ENCODE measurements around the gene IFNLR1.

GRCh38 chr1:24138476-24139221 is 48.4 kb downstream of the IFNLR1 start:
- no peak for TF ChIP-seq ARNTL (CRISPR knock-in tag; IDR thresholded peaks at IDR 0.05; ENCODE audit: borderline replicate concordance, low read depth)
- TF ChIP-seq, protein P1, sequence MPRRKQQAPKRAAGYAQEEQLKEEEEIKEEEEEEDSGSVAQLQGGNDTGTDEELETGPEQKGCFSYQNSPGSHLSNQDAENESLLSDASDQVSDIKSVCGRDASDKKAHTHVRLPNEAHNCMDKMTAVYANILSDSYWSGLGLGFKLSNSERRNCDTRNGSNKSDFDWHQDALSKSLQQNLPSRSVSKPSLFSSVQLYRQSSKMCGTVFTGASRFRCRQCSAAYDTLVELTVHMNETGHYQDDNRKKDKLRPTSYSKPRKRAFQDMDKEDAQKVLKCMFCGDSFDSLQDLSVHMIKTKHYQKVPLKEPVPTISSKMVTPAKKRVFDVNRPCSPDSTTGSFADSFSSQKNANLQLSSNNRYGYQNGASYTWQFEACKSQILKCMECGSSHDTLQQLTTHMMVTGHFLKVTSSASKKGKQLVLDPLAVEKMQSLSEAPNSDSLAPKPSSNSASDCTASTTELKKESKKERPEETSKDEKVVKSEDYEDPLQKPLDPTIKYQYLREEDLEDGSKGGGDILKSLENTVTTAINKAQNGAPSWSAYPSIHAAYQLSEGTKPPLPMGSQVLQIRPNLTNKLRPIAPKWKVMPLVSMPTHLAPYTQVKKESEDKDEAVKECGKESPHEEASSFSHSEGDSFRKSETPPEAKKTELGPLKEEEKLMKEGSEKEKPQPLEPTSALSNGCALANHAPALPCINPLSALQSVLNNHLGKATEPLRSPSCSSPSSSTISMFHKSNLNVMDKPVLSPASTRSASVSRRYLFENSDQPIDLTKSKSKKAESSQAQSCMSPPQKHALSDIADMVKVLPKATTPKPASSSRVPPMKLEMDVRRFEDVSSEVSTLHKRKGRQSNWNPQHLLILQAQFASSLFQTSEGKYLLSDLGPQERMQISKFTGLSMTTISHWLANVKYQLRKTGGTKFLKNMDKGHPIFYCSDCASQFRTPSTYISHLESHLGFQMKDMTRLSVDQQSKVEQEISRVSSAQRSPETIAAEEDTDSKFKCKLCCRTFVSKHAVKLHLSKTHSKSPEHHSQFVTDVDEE (CRISPR knock-in tag; IDR thresholded peaks at IDR 0.05) = no peak
- no peak for TF ChIP-seq ZFP30 (CRISPR knock-in tag; IDR thresholded peaks at IDR 0.05)
- TF ChIP-seq RARB (CRISPR knock-in tag; IDR thresholded peaks at IDR 0.05) = no peak
- TF ChIP-seq ISL1 (CRISPR knock-in tag; IDR thresholded peaks at IDR 0.05) = no peak
- TF ChIP-seq ZFP3 (CRISPR knock-in tag; IDR thresholded peaks at IDR 0.05) = no peak
- TF ChIP-seq ZNF565 (CRISPR knock-in tag; conservative IDR thresholded peaks at IDR 0.05; ENCODE audit: low read depth) = no peak
- TF ChIP-seq CREB5 (CRISPR knock-in tag; IDR thresholded peaks at IDR 0.05; ENCODE audit: low read depth) = no peak
- TF ChIP-seq TOX (CRISPR knock-in tag; IDR thresholded peaks at IDR 0.05; ENCODE audit: borderline replicate concordance) = no peak
- TF ChIP-seq, protein P2, sequence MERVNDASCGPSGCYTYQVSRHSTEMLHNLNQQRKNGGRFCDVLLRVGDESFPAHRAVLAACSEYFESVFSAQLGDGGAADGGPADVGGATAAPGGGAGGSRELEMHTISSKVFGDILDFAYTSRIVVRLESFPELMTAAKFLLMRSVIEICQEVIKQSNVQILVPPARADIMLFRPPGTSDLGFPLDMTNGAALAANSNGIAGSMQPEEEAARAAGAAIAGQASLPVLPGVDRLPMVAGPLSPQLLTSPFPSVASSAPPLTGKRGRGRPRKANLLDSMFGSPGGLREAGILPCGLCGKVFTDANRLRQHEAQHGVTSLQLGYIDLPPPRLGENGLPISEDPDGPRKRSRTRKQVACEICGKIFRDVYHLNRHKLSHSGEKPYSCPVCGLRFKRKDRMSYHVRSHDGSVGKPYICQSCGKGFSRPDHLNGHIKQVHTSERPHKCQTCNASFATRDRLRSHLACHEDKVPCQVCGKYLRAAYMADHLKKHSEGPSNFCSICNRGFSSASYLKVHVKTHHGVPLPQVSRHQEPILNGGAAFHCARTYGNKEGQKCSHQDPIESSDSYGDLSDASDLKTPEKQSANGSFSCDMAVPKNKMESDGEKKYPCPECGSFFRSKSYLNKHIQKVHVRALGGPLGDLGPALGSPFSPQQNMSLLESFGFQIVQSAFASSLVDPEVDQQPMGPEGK (CRISPR knock-in tag; IDR thresholded peaks at IDR 0.05; ENCODE audit: borderline replicate concordance) = no peak
- no peak for TF ChIP-seq OSR1 (CRISPR knock-in tag; IDR thresholded peaks at IDR 0.05)
- TF ChIP-seq, protein P3, sequence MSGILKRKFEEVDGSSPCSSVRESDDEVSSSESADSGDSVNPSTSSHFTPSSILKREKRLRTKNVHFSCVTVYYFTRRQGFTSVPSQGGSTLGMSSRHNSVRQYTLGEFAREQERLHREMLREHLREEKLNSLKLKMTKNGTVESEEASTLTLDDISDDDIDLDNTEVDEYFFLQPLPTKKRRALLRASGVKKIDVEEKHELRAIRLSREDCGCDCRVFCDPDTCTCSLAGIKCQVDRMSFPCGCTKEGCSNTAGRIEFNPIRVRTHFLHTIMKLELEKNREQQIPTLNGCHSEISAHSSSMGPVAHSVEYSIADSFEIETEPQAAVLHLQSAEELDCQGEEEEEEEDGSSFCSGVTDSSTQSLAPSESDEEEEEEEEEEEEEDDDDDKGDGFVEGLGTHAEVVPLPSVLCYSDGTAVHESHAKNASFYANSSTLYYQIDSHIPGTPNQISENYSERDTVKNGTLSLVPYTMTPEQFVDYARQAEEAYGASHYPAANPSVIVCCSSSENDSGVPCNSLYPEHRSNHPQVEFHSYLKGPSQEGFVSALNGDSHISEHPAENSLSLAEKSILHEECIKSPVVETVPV (CRISPR knock-in tag; IDR thresholded peaks at IDR 0.05) = no peak

All from SK-N-SH treated with all-trans-retinoic acid at 6 μM for 48 hours (cell line).